Suprapubic skin (tissue), 3 donors: ENCODE measurements around the gene PKLR.

Experiments
- CTCF ChIP-seq, 2 donors: fragments of 200-600 bp in 1 of 2; fragments of 450-650 bp in 1 of 2; sonication (generic) in 1 of 2; IDR thresholded peaks; one replicate each; pipeline ENCODE4 v1.5.1; 2016 to 2019; ENCODE audit warnings: antibody characterized with exemption in 2 of 2, mild to moderate bottlenecking in 1 of 2, moderate library complexity in 1 of 2
- EP300 ChIP-seq: sonication (generic); formaldehyde crosslinking; IDR thresholded peaks from one replicate; pipeline ENCODE4 v1.6.1; 2017; ENCODE audit warnings: antibody characterized with exemption
- POLR2A ChIP-seq, 2 donors: fragments of 450-650 bp; IDR thresholded peaks; one replicate each; pipeline ENCODE4 v1.6.1; 2017; ENCODE audit warnings: antibody characterized with exemption in 2 of 2, mild to moderate bottlenecking in 2 of 2, moderate library complexity in 2 of 2

- TF ChIP-seq EP300 (no peak), POLR2A (IDR thresholded peaks at IDR 0.05) (no peak), CTCF (IDR thresholded peaks at IDR 0.05) (no peak)
These were observed 1.2 kb downstream of the PKLR start for GRCh38 chr1:155300024-155300423.
